Heart left ventricle (tissue), 13 donors: ENCODE measurements around the gene KDM7A.

Experiments
- CTCF ChIP-seq, 12 donors: fragments of 200-600 bp; sonication (generic) in 4 of 12; IDR thresholded peaks; one replicate each; pipeline versions ENCODE4 v1.5.0 to v1.8.0; 2018 to 2022; ENCODE audit warnings: antibody characterized with exemption in 12 of 12, mild to moderate bottlenecking in 5 of 12
- POLR2A ChIP-seq, 2 donors: fragments of 450-650 bp; IDR thresholded peaks; one replicate each; pipeline ENCODE4 v1.6.1; 2017; ENCODE audit warnings: antibody characterized with exemption in 2 of 2, mild to moderate bottlenecking in 2 of 2, moderate library complexity in 2 of 2
- donor health status: ischemic (EF 13 %, LVEDD 7.1; RV severe dilation, severe dysfunction).
- donor health status: DM: no; HTN: yes; CAD: no.
- donor health status: DM: no; HTN: no; CAD: no.
- donor health status: ischemic (EF 25% LVEDD 6.9; RV normal size, moderate dysfunction).
- donor health status: ischemic (EF 25% LVEDD 5.7; RV mildly dilated, moderate dysfunction).
- donor health status: ischemic (EF 35%, LVEDD 5.7; RV mildly dilated, moderate dysfunction).
- donor health status: nonischemic (EF 11% LVEDD 7.7; RV severe dilation, severe dysfunction).
- donor health status: DM: yes; HTN: yes; CAD: no.
- donor health status: PGD.
- donor health status: ischemic (EF 29% LVEDD 5.4; RV normal size, mild dysfunction).
- donor health status: nonischemic (EF 23%, LVEDD 6.1; RV moderate dilation, normal function).

GRCh38 chr7:140068033-140068432 is 108.8 kb downstream of the KDM7A start:
- TF ChIP-seq CTCF (IDR thresholded peaks at IDR 0.05) (no peak), POLR2A (IDR thresholded peaks at IDR 0.05) (no peak)
